Mammary epithelial cell (primary cell): Measurements from ENCODE around the gene STARD7.

ENCODE experiments used
- CTCF ChIP-seq, 2 donors: IDR thresholded peaks in 1 of 2; conservative IDR thresholded peaks in 1 of 2; 2 replicates each; pipeline ENCODE4 v1.5.1; 2011 to 2012; ENCODE audit warnings: inconsistent platforms in 2 of 2, low read length in 2 of 2, mild to moderate bottlenecking in 2 of 2, control low read depth in 1 of 2, low read depth in 1 of 2; ENCODE audit not compliant: insufficient read depth in 1 of 2; ENCODE audit errors: extremely low read depth in 1 of 2
- EZH2 ChIP-seq: IDR thresholded peaks from 2 replicates; pipeline ENCODE4 v1.6.1; 2012; ENCODE audit warnings: low read length, inconsistent platforms, borderline replicate concordance

GRCh38 chr2:96256611-96257113 is 48.0 kb upstream of the STARD7 start:
- no peak for TF ChIP-seq CTCF (conservative IDR thresholded peaks at IDR 0.05 in 1 of 2, IDR thresholded peaks at IDR 0.05 in 1 of 2; ENCODE audit: extremely low read depth in 1 of 2, insufficient read depth in 1 of 2, low read depth in 1 of 2, low read length in 2 of 2)
- no peak for TF ChIP-seq EZH2
